Naive thymus-derived CD4-positive, alpha-beta T cell (primary cell): ENCODE results near the gene DNAH11. TPM values are rescaled to one million over a fixed set of nuclear protein-coding genes. Genes with fewer than 3 reads are reported as not detected.
"Not testable (repeated sequence)": the region's sequence is repeated elsewhere in the genome, so short reads cannot be mapped to it uniquely, and the experiment has no call there.

ENCODE experiments used
- ATAC-seq: fragments of 150-1000 bp; cut with Tn5 transposase; 2 replicates; pipeline ENCODE4 v1.10.0; 2021; ENCODE audit warnings: mild to moderate bottlenecking, moderate library complexity
- CTCF ChIA-PET: fragments of 350-600 bp; sonication (Branson Sonifier 250); formaldehyde crosslinking; loops from one replicate; lab custom pipeline; 2021; ENCODE audit warnings: antibody characterized with exemption; lab: Charles Lee
- POLR2A ChIA-PET: fragments of 350-600 bp; sonication (Branson Sonifier 250); formaldehyde crosslinking; loops from one replicate; lab custom pipeline; 2021; ENCODE audit warnings: antibody characterized with exemption, inconsistent platforms; lab: Charles Lee
- DNase-seq, 9 donors: peaks; one replicate each; pipeline versions ENCODE4 v3.0.0 to v3.0.0-alpha.2; 2020 to 2022; ENCODE audit warnings: mixed read lengths in 1 of 9
- H3K27ac ChIP-seq: one replicate; pipeline ENCODE4 v1.7.0; 2013; ENCODE audit warnings: mild to moderate bottlenecking, low read depth, low read length, moderate library complexity
- H3K27me3 ChIP-seq, 2 donors: one replicate each; pipeline ENCODE4 v1.7.0; 2013; ENCODE audit warnings: low read length in 2 of 2, mild to moderate bottlenecking in 2 of 2, moderate library complexity in 2 of 2; ENCODE audit not compliant: control insufficient read depth in 2 of 2, insufficient read depth in 2 of 2
- H3K36me3 ChIP-seq, 3 experiments: 1 replicate in 2 of 3; 2 replicates in 1 of 3; pipeline ENCODE4 v1.7.0; 2013; ENCODE audit warnings: low read length in 3 of 3, mild to moderate bottlenecking in 3 of 3, moderate library complexity in 1 of 3; ENCODE audit not compliant: insufficient read depth in 3 of 3, control insufficient read depth in 2 of 3
- H3K4me1 ChIP-seq, 2 donors: one replicate each; pipeline ENCODE4 v1.7.0; 2013; ENCODE audit warnings: low read length in 2 of 2, mild to moderate bottlenecking in 2 of 2, moderate library complexity in 1 of 2; ENCODE audit not compliant: control insufficient read depth in 2 of 2, insufficient read depth in 2 of 2
- H3K4me3 ChIP-seq: 2 replicates; pipeline ENCODE4 v1.7.0; 2013; ENCODE audit warnings: mild to moderate bottlenecking, low read length
- H3K9me3 ChIP-seq, 3 experiments: 1 replicate in 2 of 3; 2 replicates in 1 of 3; pipeline ENCODE4 v1.7.0; 2013; ENCODE audit warnings: low read length in 3 of 3; ENCODE audit not compliant: control insufficient read depth in 2 of 3
- H3K27ac Mint-ChIP-seq, 9 donors: one replicate each; pipeline ENCODE4 v1.8.0; 2020 to 2022; ENCODE audit warnings: mixed read lengths in 9 of 9, mild to moderate bottlenecking in 8 of 9, moderate library complexity in 5 of 9, inconsistent platforms in 2 of 9
- H3K27me3 Mint-ChIP-seq, 5 donors: one replicate each; pipeline ENCODE4 v1.8.0; 2021 to 2022; ENCODE audit warnings: mixed read lengths in 5 of 5, mild to moderate bottlenecking in 1 of 5
- H3K36me3 Mint-ChIP-seq, 5 donors: one replicate each; pipeline ENCODE4 v1.8.0; 2020 to 2022; ENCODE audit warnings: mixed read lengths in 5 of 5, mild to moderate bottlenecking in 3 of 5, inconsistent platforms in 1 of 5
- H3K4me1 Mint-ChIP-seq, 7 donors: one replicate each; pipeline ENCODE4 v1.8.0; 2020 to 2022; ENCODE audit warnings: mixed read lengths in 7 of 7, mild to moderate bottlenecking in 3 of 7, inconsistent platforms in 1 of 7
- H3K4me3 Mint-ChIP-seq, 10 donors: one replicate each; pipeline ENCODE4 v1.8.0; 2020 to 2022; ENCODE audit warnings: mild to moderate bottlenecking in 10 of 10, mixed read lengths in 10 of 10, moderate library complexity in 6 of 10, inconsistent platforms in 2 of 10
- H3K9me3 Mint-ChIP-seq, 11 donors: one replicate each; pipeline ENCODE4 v1.8.0; 2020 to 2022; ENCODE audit warnings: mixed read lengths in 11 of 11, mild to moderate bottlenecking in 4 of 11, inconsistent platforms in 1 of 11, moderate library complexity in 1 of 11
- intact Hi-C, 2 donors: fragments of 100-400 bp; cut with micrococcal nuclease; formaldehyde crosslinking; loops; one replicate each; pipeline ENCODE4 v1.15.1; 2023
- polyA plus RNA-seq, 2 donors: library from polyadenylated mRNA; unstranded; fragments of 300-500 nt; fragmentation: Illumina TruSeq; gene quantifications; one replicate each; pipeline ENCODE4 v1.2.3, GENCODE V29; 2021
- total RNA-seq, 6 experiments: library from RNA in 5 of 6; stranded (reverse) in 5 of 6; gene quantifications; 1 replicate in 5 of 6; 2 replicates in 1 of 6; pipeline ENCODE4 v1.2.3 and lab custom pipeline; 2021 to 2026

DNAH11 gene
- total and polyA plus RNA-seq, 7 experiments from 2014 or later: 0.02 to 8.1 (median 0.22) TPM; not detected in 1

- H3K4me1 Mint-ChIP-seq: peaks cover 0 to 28% (median 4%) of the 10 kb centered on the region in 7 donors
- H3K4me3 ChIP-seq: no peak overlapping the region
- H3K27ac Mint-ChIP-seq: no peak overlapping the region
- H3K27me3 Mint-ChIP-seq: no peaks in the 10 kb centered on the region
- peaks cover 0 to 41% (median 26%) of the 10 kb centered on the region in 5 donors for H3K36me3 Mint-ChIP-seq
- ATAC-seq (no peak), DNase-seq (no peak)
- no peaks in the 10 kb centered on the region for H3K4me1 ChIP-seq
- intact Hi-C loops: no loop called here
- H3K36me3 ChIP-seq: peaks cover 0 to 21% (median 0%) of the 10 kb centered on the region in 3 experiments
- H3K4me3 Mint-ChIP-seq: no peak overlapping the region
- no peaks in the 10 kb centered on the region for H3K27me3 ChIP-seq
- ChIA-PET CTCF (no interaction called here), POLR2A (no interaction called here)
- H3K9me3 ChIP-seq: no peaks in the 10 kb centered on the region
- H3K9me3 Mint-ChIP-seq: peaks cover 0 to 1% (median 0%) of the 10 kb centered on the region in 11 donors
- H3K27ac ChIP-seq: no peak overlapping the region
Observed at GRCh38 chr7:21918216-21918615, 375.4 kb downstream of the DNAH11 start.

GRCh38 chr7:21920936-21921335 lies 378.1 kb downstream of the DNAH11 start:
- ATAC-seq (no peak), DNase-seq (no peak)
- Mint-ChIP-seq H3K27ac (no peak overlapping the region), H3K4me1 (peaks cover 0 to 44% (median 5%) of the 10 kb centered on the region in 7 donors), H3K36me3 (peaks cover 0 to 22% (median 5%) of the 10 kb centered on the region in 5 donors), H3K27me3 (no peaks in the 10 kb centered on the region), H3K4me3 (no peak overlapping the region), H3K9me3 (no peaks in the 10 kb centered on the region)
- ChIA-PET CTCF (interaction anchor here (0.6 kb wide), 1 partner anchor 664 kb away, joined by 3 read pairs; no protein-coding TSS in a partner anchor), POLR2A (no interaction called here)
- Histone ChIP-seq H3K27ac (no peak overlapping the region), H3K4me1 (no peaks in the 10 kb centered on the region), H3K4me3 (no peak overlapping the region), H3K27me3 (no peaks in the 10 kb centered on the region), H3K36me3 (no peaks in the 10 kb centered on the region), H3K9me3 (no peaks in the 10 kb centered on the region)
- intact Hi-C loops: no loop called here

- POLR2A ChIA-PET: no interaction called here
- CTCF ChIA-PET: no interaction called here
Observed at GRCh38 chr7:21922605-21923004, 379.8 kb downstream of the DNAH11 start.

GRCh38 chr7:21923658-21924057 lies 380.8 kb downstream of the DNAH11 start:
- Mint-ChIP-seq H3K9me3 (peaks cover 0 to 11% (median 2%) of the 10 kb centered on the region in 11 donors), H3K4me3 (no peak overlapping the region), H3K36me3 (peaks cover 5 to 26% (median 11%) of the 10 kb centered on the region in 5 donors), H3K27ac (no peak overlapping the region), H3K4me1 (peaks cover 0 to 51% (median 15%) of the 10 kb centered on the region in 7 donors), H3K27me3 (no peaks in the 10 kb centered on the region)
- H3K4me3 ChIP-seq: no peak overlapping the region
- intact Hi-C loops: no loop called here
- H3K36me3 ChIP-seq: no peaks in the 10 kb centered on the region
- H3K27ac ChIP-seq: no peak overlapping the region
- H3K9me3 ChIP-seq: no peaks in the 10 kb centered on the region
- no peak for ATAC-seq
- ChIA-PET POLR2A (no interaction called here), CTCF (interaction anchor here (0.8 kb wide), 1 partner anchor 12 kb away, joined by 3 read pairs; no protein-coding TSS in a partner anchor)
- no peak for DNase-seq
- H3K4me1 ChIP-seq: no peaks in the 10 kb centered on the region
- H3K27me3 ChIP-seq: no peaks in the 10 kb centered on the region

More at GRCh38 chr7:21922605-21923004, 379.8 kb downstream of the DNAH11 start:
- Mint-ChIP-seq H3K27ac (no peak overlapping the region), H3K36me3 (peaks cover 5 to 18% (median 10%) of the 10 kb centered on the region in 5 donors), H3K4me3 (no peak overlapping the region), H3K9me3 (peaks cover 0 to 7% (median 0%) of the 10 kb centered on the region in 11 donors), H3K4me1 (peaks cover 0 to 47% (median 11%) of the 10 kb centered on the region in 7 donors), H3K27me3 (no peaks in the 10 kb centered on the region)
- Histone ChIP-seq H3K27me3 (no peaks in the 10 kb centered on the region), H3K27ac (no peak overlapping the region), H3K36me3 (no peaks in the 10 kb centered on the region), H3K4me1 (no peaks in the 10 kb centered on the region), H3K9me3 (no peaks in the 10 kb centered on the region), H3K4me3 (no peak overlapping the region)
- intact Hi-C loops: no loop called here
- no peak for DNase-seq
- ATAC-seq: no peak

- Mint-ChIP-seq H3K4me1 (peaks cover 0 to 58% (median 25%) of the 10 kb centered on the region in 7 donors), H3K9me3 (peaks cover 0 to 29% (median 10%) of the 10 kb centered on the region in 11 donors), H3K4me3 (no peak overlapping the region), H3K36me3 (peaks cover 12 to 40% (median 29%) of the 10 kb centered on the region in 5 donors), H3K27ac (no peak overlapping the region), H3K27me3 (no peaks in the 10 kb centered on the region)
- intact Hi-C loops: no loop called here
- no peaks in the 10 kb centered on the region for H3K9me3 ChIP-seq
- CTCF ChIA-PET: no interaction called here
- H3K27ac ChIP-seq: no peak overlapping the region
- POLR2A ChIA-PET: no interaction called here
- H3K4me3 ChIP-seq: no peak overlapping the region
- ATAC-seq (no peak), DNase-seq (no peak)
- H3K27me3 ChIP-seq: no peaks in the 10 kb centered on the region
- no peaks in the 10 kb centered on the region for H3K4me1 ChIP-seq
- no peaks in the 10 kb centered on the region for H3K36me3 ChIP-seq
Observed at GRCh38 chr7:21926448-21926847, 383.6 kb downstream of the DNAH11 start.

GRCh38 chr7:21927693-21928092 lies 384.9 kb downstream of the DNAH11 start:
- ChIA-PET POLR2A (no interaction called here), CTCF (no interaction called here)
- no peaks in the 10 kb centered on the region for H3K9me3 ChIP-seq
- H3K4me3 ChIP-seq: no peak overlapping the region
- ATAC-seq (no peak), DNase-seq (no peak)
- H3K27me3 ChIP-seq: no peaks in the 10 kb centered on the region
- H3K4me1 Mint-ChIP-seq: peaks cover 0 to 57% (median 32%) of the 10 kb centered on the region in 7 donors
- H3K36me3 Mint-ChIP-seq: peaks cover 12 to 40% (median 39%) of the 10 kb centered on the region in 5 donors
- no peak overlapping the region for H3K27ac Mint-ChIP-seq
- no peak overlapping the region for H3K4me3 Mint-ChIP-seq
- no peaks in the 10 kb centered on the region for H3K36me3 ChIP-seq
- intact Hi-C loops: no loop called here
- H3K27me3 Mint-ChIP-seq: no peaks in the 10 kb centered on the region
- H3K4me1 ChIP-seq: no peaks in the 10 kb centered on the region
- no peak overlapping the region for H3K27ac ChIP-seq
- peaks cover 0 to 29% (median 11%) of the 10 kb centered on the region in 11 donors for H3K9me3 Mint-ChIP-seq

GRCh38 chr7:21933293-21933692 lies 390.5 kb downstream of the DNAH11 start:
- H3K27me3 ChIP-seq, H3K4me3 ChIP-seq, H3K27ac Mint-ChIP-seq, POLR2A ChIA-PET, H3K4me3 Mint-ChIP-seq, H3K27me3 Mint-ChIP-seq, H3K9me3 ChIP-seq, H3K36me3 ChIP-seq, ATAC-seq, CTCF ChIA-PET, H3K27ac ChIP-seq, intact Hi-C loops, DNase-seq, H3K4me1 ChIP-seq: not testable (repeated sequence)
- Mint-ChIP-seq H3K4me1 (peaks cover 5 to 73% (median 45%) of the 10 kb centered on the region in 7 donors), H3K9me3 (peaks cover 4 to 39% (median 12%) of the 10 kb centered on the region in 11 donors), H3K36me3 (peaks cover 10 to 68% (median 53%) of the 10 kb centered on the region in 5 donors)
